ENCODE measurements around the gene KAT5. TPM values are rescaled to one million over a fixed set of nuclear protein-coding genes. Genes with fewer than 3 reads are reported as not detected.

Gene KAT5
- total RNA-seq (2022) (37.6 and 48.1 TPM in 2 replicates), Bru-seq, nascent RNA (percentile 79 among the genes with signal in this experiment), BruChase-seq, experiment 1, labeled RNA remaining after a 6-hour chase (percentile 82 among the genes with signal in this experiment), BruChase-seq, experiment 2, labeled RNA remaining after a 2-hour chase (percentile 81 among the genes with signal in this experiment)
- long read RNA-seq, transcript KAT5-202 (13 exons, 2,059 nt) = minor isoform, 26 of 89 reads
- long read RNA-seq, transcript KAT5-201 (13 exons, 2,296 nt) = minor isoform, 7 of 89 reads
- long read RNA-seq, transcript KAT5-208 (12 exons, 1,697 nt) = minor isoform, 12 of 89 reads
- long read RNA-seq, transcript KAT5-203 (14 exons, 2,237 nt) = major isoform, 28 of 89 reads
- long read RNA-seq, partial matches to known transcripts = 1 of 89 reads
- long read RNA-seq, other reads (novel, unspliced or antisense) = 15 of 89 reads

- peak within 1 kb of the TSS; percentile 80 for H3K4me3 Mint-ChIP-seq (ENCODE audit: unreplicated experiment)
- peak; percentile 95 for TF ChIP-seq CTCF (IDR thresholded peaks at IDR 0.05; ENCODE audit: unreplicated experiment)
- intact Hi-C loops (cut with micrococcal nuclease) = loop anchor here (1.0 kb wide), 4 partner anchors 57 to 277 kb away; no protein-coding TSS in a partner anchor
- ChIA-PET CTCF (interaction anchor here (0.6 to 5.2 kb wide), 44 partner anchors 8 to 636 kb away, joined by 3 to 69 read pairs (median 4); partner anchors contain the start of genes AP5B1, FIBP, MUS81 and RELA), POLR2A (interaction anchor here (0.5 to 2.8 kb wide), 54 partner anchors 9 to 340 kb away, joined by 3 to 42 read pairs (median 4); partner anchors contain the start of genes AP5B1, BANF1, CCDC85B and CFL1)
- BruUV-seq (replicated peaks) = TSS peak; percentile 24
- H3K27ac Mint-ChIP-seq (ENCODE audit: low read depth, unreplicated experiment) = peak within 1 kb of the TSS; percentile 99
- no peaks in the 10 kb centered on the region for H3K27me3 Mint-ChIP-seq (ENCODE audit: insufficient read depth, unreplicated experiment)
- no peaks in the 10 kb centered on the region for H3K4me1 Mint-ChIP-seq (ENCODE audit: insufficient read depth, unreplicated experiment)
- peaks cover 49% of the 10 kb centered on the region for H3K36me3 Mint-ChIP-seq (ENCODE audit: insufficient read depth, unreplicated experiment)
- peak; percentile 98 for DNase-seq (ENCODE audit: unreplicated experiment)
- no peaks in the 10 kb centered on the region for H3K9me3 Mint-ChIP-seq (ENCODE audit: unreplicated experiment)
Observed at GRCh38 chr11:65711785-65712632, at the start of gene KAT5. Gene KAT5, plus strand, starts transcription at chr11:65712252. Its CDS starts 16 bp downstream, at chr11:65712268.

GRCh38 chr11:65662799-65663638 lies 49.0 kb upstream of the KAT5 start, which contains the start of gene RELA:
Gene RELA, minus strand, starts transcription at chr11:65662916. Its CDS starts 84 bp downstream, at chr11:65662832.
- intact Hi-C loops (cut with micrococcal nuclease) = loop anchor here (5.0 kb wide), 1 partner anchor 254 kb away; the partner anchor contains the start of genes C11orf68 and DRAP1
- Mint-ChIP-seq H3K27ac (ENCODE audit: low read depth, unreplicated experiment) (peak within 1 kb of the TSS; percentile 73), H3K27me3 (ENCODE audit: insufficient read depth, unreplicated experiment) (no peaks in the 10 kb centered on the region), H3K4me3 (ENCODE audit: unreplicated experiment) (peak within 1 kb of the TSS; percentile 74), H3K4me1 (ENCODE audit: insufficient read depth, unreplicated experiment) (peaks cover 12% of the 10 kb centered on the region), H3K9me3 (ENCODE audit: unreplicated experiment) (no peaks in the 10 kb centered on the region), H3K36me3 (ENCODE audit: insufficient read depth, unreplicated experiment) (peaks cover 35% of the 10 kb centered on the region)
- ChIA-PET POLR2A (interaction anchor here (0.5 to 3.6 kb wide), 46 partner anchors 8 to 916 kb away, joined by 3 to 71 read pairs (median 4); partner anchors contain the start of genes BANF1, CCDC85B, CFL1 and DPF2), CTCF (interaction anchor here (0.5 to 1.2 kb wide), 10 partner anchors 9 to 1682 kb away, joined by 3 to 5 read pairs (median 3); partner anchors contain the start of gene KAT5)
- TF ChIP-seq CTCF (IDR thresholded peaks at IDR 0.05; ENCODE audit: unreplicated experiment) = no peak
- DNase-seq (ENCODE audit: unreplicated experiment) = peak; percentile 91
- no TSS peak for BruUV-seq (replicated peaks)

- intact Hi-C loops (cut with micrococcal nuclease) = loop anchor here (5.0 kb wide), 1 partner anchor 254 kb away; the partner anchor contains the start of genes C11orf68 and DRAP1
- Mint-ChIP-seq H3K36me3 (ENCODE audit: insufficient read depth, unreplicated experiment) (peaks cover 29% of the 10 kb centered on the region), H3K4me1 (ENCODE audit: insufficient read depth, unreplicated experiment) (peaks cover 12% of the 10 kb centered on the region), H3K9me3 (ENCODE audit: unreplicated experiment) (no peaks in the 10 kb centered on the region), H3K27me3 (ENCODE audit: insufficient read depth, unreplicated experiment) (no peaks in the 10 kb centered on the region), H3K27ac (ENCODE audit: low read depth, unreplicated experiment) (peak overlapping the region; percentile 73), H3K4me3 (ENCODE audit: unreplicated experiment) (peak overlapping the region; percentile 74)
- BruUV-seq (replicated peaks) = TSS peak; percentile 93
- POLR2A ChIA-PET = interaction anchor here (0.8 to 3.6 kb wide), 20 partner anchors 7 to 256 kb away, joined by 3 to 71 read pairs (median 8); partner anchors contain the start of genes CCDC85B, CFL1, FAM89B and FIBP
- no peak for TF ChIP-seq CTCF (IDR thresholded peaks at IDR 0.05; ENCODE audit: unreplicated experiment)
- CTCF ChIA-PET = interaction anchor here (0.5 to 1.1 kb wide), 8 partner anchors 10 to 1681 kb away, joined by 3 read pairs; no protein-coding TSS in a partner anchor
- DNase-seq (ENCODE audit: unreplicated experiment) = peak; percentile 50
Observed at GRCh38 chr11:65663639-65664200, 48.3 kb upstream of the KAT5 start.

Measured in MCF 10A (cell line).